K562 (cell line): ENCODE results near the gene ZNF148. TPM values are rescaled to one million over a fixed set of nuclear protein-coding genes. Genes with fewer than 3 reads are reported as not detected.

Experiments
- ATAC-seq: fragments of 200-7000 bp; cut with Tn5 transposase; 3 replicates; pipeline ENCODE4 v1.9.1; 2020; ENCODE audit warnings: moderate library complexity
- BruUV-seq: library from RNA; stranded (reverse); fragments of 400-500 nt; replicated peaks from 2 replicates; lab custom pipeline; 2021; lab: Mats Ljungman, UMichigan
- CTCF ChIA-PET: fragments of 300-600 bp; formaldehyde crosslinking; extraction: SDS; loops from one replicate; lab custom pipeline; 2021; ENCODE audit warnings: low intra/inter-chr PET ratio; lab: Yijun Ruan, JAX
- POLR2A ChIA-PET: fragments of 300-600, 350-650 bp; sonication (Branson Sonifier 250); formaldehyde crosslinking; extraction: SDS; loops from one replicate; lab custom pipeline; 2021; ENCODE audit warnings: antibody characterized with exemption, inconsistent platforms; lab: Yijun Ruan, JAX
- DNase-seq, 4 experiments: peaks; one replicate each; pipeline versions ENCODE4 v3.0.0 to v3.0.0-alpha.2; 2011 to 2018; ENCODE audit warnings: low spot score in 3 of 4, mixed read lengths in 3 of 4; ENCODE audit errors: extremely low read depth in 1 of 4
- FAIRE-seq: peaks from 2 replicates; lab custom pipeline; 2011; peaks lifted over from hg19 to GRCh38; lab: Jason Lieb, UNC
- H2AFZ ChIP-seq: 2 replicates; pipeline ENCODE4 v1.6.0; 2011; ENCODE audit warnings: low read depth, low read length, control low read depth, inconsistent platforms
- H3K27ac ChIP-seq: fragments of 200-600 bp; 3 replicates; pipeline ENCODE4 v1.8.0; 2011; ENCODE audit warnings: low read depth, mild to moderate bottlenecking, control low read depth, inconsistent platforms, low read length, moderate library complexity, mixed read lengths; ENCODE audit errors: extremely low read depth
- H3K27me3 ChIP-seq, 2 experiments: fragments of 300-600 bp in 1 of 2; 2 replicates in 1 of 2; 3 replicates in 1 of 2; pipeline versions ENCODE4 v1.6.0 to v1.8.0; 2011; ENCODE audit warnings: inconsistent platforms in 2 of 2, low read length in 2 of 2, mild to moderate bottlenecking in 1 of 2, mixed read lengths in 1 of 2, moderate library complexity in 1 of 2; ENCODE audit not compliant: control insufficient read depth in 2 of 2, insufficient read depth in 2 of 2
- H3K36me3 ChIP-seq: fragments of 300-600 bp; 3 replicates; pipeline ENCODE4 v1.8.0; 2011; ENCODE audit warnings: mild to moderate bottlenecking, low read length, inconsistent platforms; ENCODE audit not compliant: control insufficient read depth, insufficient read depth
- H3K4me1 ChIP-seq, 2 experiments: fragments of 200-600 bp in 1 of 2; replicated peaks in 1 of 2; 2 replicates in 1 of 2; 3 replicates in 1 of 2; pipeline versions ENCODE4 v1.5.1 to v1.8.0; 2011; ENCODE audit warnings: inconsistent platforms in 2 of 2, low read length in 2 of 2, mild to moderate bottlenecking in 1 of 2, mixed read lengths in 1 of 2, moderate library complexity in 1 of 2; ENCODE audit not compliant: control insufficient read depth in 2 of 2, insufficient read depth in 2 of 2
- H3K4me2 ChIP-seq: 2 replicates; pipeline ENCODE4 v1.6.1; 2011; ENCODE audit warnings: low read length, control low read depth, inconsistent platforms, mixed read lengths; ENCODE audit not compliant: insufficient read depth
- H3K4me3 ChIP-seq: fragments of 200-600 bp; sonication (generic), shearing (Covaris generic); 2 replicates; pipeline ENCODE4 v1.5.1; 2016; ENCODE audit warnings: control low read depth, inconsistent platforms
- H3K79me2 ChIP-seq: fragments of 200-600 bp; 3 replicates; pipeline ENCODE4 v1.8.0; 2011; ENCODE audit warnings: low read length, inconsistent platforms; ENCODE audit not compliant: control insufficient read depth, insufficient read depth
- H3K9ac ChIP-seq, 2 experiments: 2 replicates each; pipeline versions ENCODE4 v1.6.0 to v1.6.1; 2011; ENCODE audit warnings: low read depth in 2 of 2, low read length in 2 of 2, control low read depth in 1 of 2, inconsistent platforms in 1 of 2, mild to moderate bottlenecking in 1 of 2, mixed read lengths in 1 of 2; ENCODE audit not compliant: insufficient read depth in 1 of 2
- H3K9me1 ChIP-seq: one replicate; pipeline ENCODE4 v1.6.0; 2011; ENCODE audit warnings: inconsistent platforms, mild to moderate bottlenecking, low read length, moderate library complexity; ENCODE audit not compliant: control insufficient read depth, insufficient read depth
- H3K9me3 ChIP-seq: replicated peaks from 2 replicates; pipeline ENCODE4 v1.5.1; 2011; ENCODE audit warnings: low read depth, low read length, inconsistent platforms; ENCODE audit not compliant: control insufficient read depth, insufficient read depth
- H4K20me1 ChIP-seq: replicated peaks from 2 replicates; pipeline ENCODE4 v1.6.1; 2011; ENCODE audit warnings: low read length, inconsistent platforms, mixed read lengths; ENCODE audit not compliant: control insufficient read depth, insufficient read depth
- DIDO1 ChIP-seq: fragments of 450-650 bp; IDR thresholded peaks from 2 replicates; pipeline ENCODE4 v1.6.1; 2016; ENCODE audit warnings: low read depth, missing biosample characterization, missing genetic modification characterization
- MAFK ChIP-seq: IDR thresholded peaks from 2 replicates; pipeline ENCODE4 v1.6.1; 2011; ENCODE audit warnings: low read length, improper control_type of control experiment
- MED1 ChIP-seq: sonication (generic); formaldehyde crosslinking; IDR thresholded peaks from 2 replicates; pipeline ENCODE4 v1.8.1; 2023; ENCODE audit warnings: missing genetic modification reagents, borderline replicate concordance
- MYNN ChIP-seq, 2 experiments: sonication (generic); formaldehyde crosslinking in 1 of 2; IDR thresholded peaks; 2 replicates each; pipeline versions ENCODE4 v1.5.0 to v1.6.1; 2016 to 2020; ENCODE audit warnings: antibody characterized with exemption in 1 of 2, missing genetic modification reagents in 1 of 2
- TCF7L2 ChIP-seq: fragments of 150-350 bp; IDR thresholded peaks from 2 replicates; pipeline ENCODE4 v1.6.1; 2016; ENCODE audit warnings: low read depth, mild to moderate bottlenecking, low read length, moderate library complexity
- ZNF24 ChIP-seq: fragments of 450-650 bp; IDR thresholded peaks from 2 replicates; pipeline ENCODE4 v1.6.1; 2016
- ZNF511 ChIP-seq: sonication (generic); formaldehyde crosslinking; IDR thresholded peaks from 2 replicates; pipeline ENCODE4 v1.8.0; 2022; ENCODE audit warnings: mild to moderate bottlenecking, missing genetic modification reagents
- ZNF75A ChIP-seq: fragments of 450-650 bp; formaldehyde crosslinking; IDR thresholded peaks from 2 replicates; pipeline ENCODE4 v1.4.0; 2020; ENCODE audit warnings: mild to moderate bottlenecking
- WGBS: fragments of 100-300 bp; shearing (Covaris generic); methylation state at CpG from one replicate; pipeline ENCODE4 v1.1.6; 2016; ENCODE audit warnings: low coverage, mixed read lengths; ENCODE audit not compliant: insufficient coverage; ENCODE audit errors: missing lambda C conversion rate; 5-methylcytosine and 5-hydroxymethylcytosine counted together
- in situ Hi-C: fragments of 300-500 bp; cut with MboI; formaldehyde crosslinking; loops from 4 replicates; pipeline ENCODE4 v1.15.0; 2018; ENCODE audit warnings: inconsistent platforms, mixed read lengths
- intact Hi-C: fragments of 100-400 bp; cut with micrococcal nuclease; formaldehyde crosslinking; loops from 2 replicates; pipeline ENCODE4 v1.14.2; 2022
- polyA plus RNA-seq, 8 experiments: library from polyadenylated mRNA; depleted of rRNA in 4 of 8; stranded (reverse) in 5 of 8; unstranded in 3 of 8; fragments of >200 nt; fragmentation: Nextera tagmentation in 2 of 8; fragmentation: Illumina TruSeq in 1 of 8; extraction: Ambion mirVana in 2 of 8; extraction: Trizol in 1 of 8; gene quantifications; 2 replicates each; pipeline versions ENCODE4 v1.2.1 to v1.2.3, GENCODE V29; 2011 to 2014; ENCODE audit warnings: inconsistent platforms in 1 of 8, missing spikeins in 1 of 8
- total RNA-seq, 7 experiments: library from RNA; depleted of rRNA in 6 of 7; stranded (reverse); fragments of >200 nt in 6 of 7; fragmentation: Illumina TruSeq in 2 of 7; extraction: Trizol in 2 of 7; gene quantifications; 2 replicates each; pipeline versions ENCODE4 v1.2.1 to v1.2.3, GENCODE V29; 2011 to 2021; ENCODE audit warnings: low replicate concordance in 1 of 7

Gene ZNF148
- total and polyA plus RNA-seq, 9 of the 15 experiments (the other 6 are each of a cell fraction or from before 2014, with no cell fraction given) = 2.7 to 15.1 (median 8.3) TPM

- TF ChIP-seq MED1 (no peak), ZNF511 (CRISPR knock-in tag) (no peak), ZNF75A (CRISPR knock-in tag) (no peak), TCF7L2 (no peak), MYNN (IDR thresholded peaks at IDR 0.05) (no peak), MYNN (CRISPR knock-in tag; IDR thresholded peaks at IDR 0.05) (no peak), DIDO1 (tag) (no peak)
Measured at GRCh38 chr3:125374501-125374995, 577 bp downstream of the ZNF148 start (continued).

DNA sequence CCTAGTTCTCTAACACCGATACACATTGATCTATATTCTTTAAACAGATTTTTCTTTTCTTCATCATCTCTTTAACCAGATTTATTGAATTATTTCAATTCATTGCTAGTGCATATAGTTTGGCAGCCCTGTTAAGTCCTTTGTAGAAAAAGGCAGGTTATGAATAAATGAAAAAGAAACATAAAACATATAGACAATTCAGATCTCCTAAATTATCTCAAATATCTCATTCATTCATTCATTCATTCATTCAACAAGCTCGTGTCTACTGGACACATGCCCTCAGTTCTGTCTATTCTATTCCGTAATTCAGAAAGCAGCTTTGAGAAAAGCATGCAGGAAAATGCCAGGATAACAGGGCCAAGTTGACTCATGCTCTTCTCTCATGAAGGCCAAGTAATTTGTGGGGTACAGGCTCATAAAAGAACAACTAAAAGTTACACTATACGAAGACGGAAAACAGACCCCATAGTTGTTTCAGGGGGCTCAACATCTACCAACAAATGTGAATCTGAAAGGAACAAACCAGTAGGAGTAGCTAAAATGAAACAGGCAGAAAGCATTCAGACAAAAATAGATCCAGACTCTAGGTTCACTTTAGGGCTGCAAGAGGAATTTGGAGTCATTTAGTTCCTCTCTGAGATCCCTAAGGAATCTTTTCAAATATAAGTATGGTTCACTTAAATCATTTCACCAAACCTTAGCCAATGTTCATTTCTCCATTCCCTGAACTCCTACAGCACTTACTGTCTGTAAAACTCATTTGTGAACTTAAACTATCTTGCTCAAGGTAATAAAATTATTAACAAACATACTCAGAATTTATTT, 7.5 kb downstream of the ZNF148 start:
- Histone ChIP-seq H3K9me3 (no peaks in the 10 kb centered on the region), H4K20me1 (no peaks in the 10 kb centered on the region), H3K4me3 (no peak overlapping the region), H3K27me3 (no peaks in the 10 kb centered on the region), H3K79me2 (peaks cover 96% of the 10 kb centered on the region), H3K27ac (no peak overlapping the region), H3K9ac (no peak overlapping the region), H3K36me3 (0 out of 3 replicates have a peak, but pooled peaks cover 2% of the 10 kb centered on the region), H3K9me1 (no peaks in the 10 kb centered on the region), H3K4me1 (peaks cover 0 to 5% of the 10 kb centered on the region in 2 experiments; a peak in 2 of 5 replicates), H3K4me2 (no peak overlapping the region), H2AFZ (no peak overlapping the region)
- FAIRE-seq = no peak
- CTCF ChIA-PET = no interaction called here
- WGBS = 58% methylated on average over 5 of the region's 5 CpGs
- in situ Hi-C loops = no loop called here
- ATAC-seq = no peak
- POLR2A ChIA-PET = interaction anchor here (0.9 kb wide), 1 partner anchor 15 kb away, joined by 3 read pairs; no protein-coding TSS in a partner anchor
- DNase-seq = no peak
- BruUV-seq = no TSS peak
- peak; percentile 59; the same call in 1 of the 2 replicates for TF ChIP-seq ZNF24
- no peak for TF ChIP-seq MAFK
- intact Hi-C loops = no loop called here
